HG02970 (cell line): Measurements from ENCODE around the gene TMC8.
"Not testable (repeated sequence)": the region's sequence is repeated elsewhere in the genome, so short reads cannot be mapped to it uniquely, and the experiment has no call there.

ENCODE experiments used
- ATAC-seq: cut with Tn5 transposase; IDR thresholded peaks from one replicate; pipeline ENCODE4 v1.9.1; 2021; ENCODE audit warnings: mild to moderate bottlenecking, moderate library complexity, moderate number of reproducible peaks; ENCODE audit not compliant: unreplicated experiment, low FRiP score

The TMC8 gene

DNA sequence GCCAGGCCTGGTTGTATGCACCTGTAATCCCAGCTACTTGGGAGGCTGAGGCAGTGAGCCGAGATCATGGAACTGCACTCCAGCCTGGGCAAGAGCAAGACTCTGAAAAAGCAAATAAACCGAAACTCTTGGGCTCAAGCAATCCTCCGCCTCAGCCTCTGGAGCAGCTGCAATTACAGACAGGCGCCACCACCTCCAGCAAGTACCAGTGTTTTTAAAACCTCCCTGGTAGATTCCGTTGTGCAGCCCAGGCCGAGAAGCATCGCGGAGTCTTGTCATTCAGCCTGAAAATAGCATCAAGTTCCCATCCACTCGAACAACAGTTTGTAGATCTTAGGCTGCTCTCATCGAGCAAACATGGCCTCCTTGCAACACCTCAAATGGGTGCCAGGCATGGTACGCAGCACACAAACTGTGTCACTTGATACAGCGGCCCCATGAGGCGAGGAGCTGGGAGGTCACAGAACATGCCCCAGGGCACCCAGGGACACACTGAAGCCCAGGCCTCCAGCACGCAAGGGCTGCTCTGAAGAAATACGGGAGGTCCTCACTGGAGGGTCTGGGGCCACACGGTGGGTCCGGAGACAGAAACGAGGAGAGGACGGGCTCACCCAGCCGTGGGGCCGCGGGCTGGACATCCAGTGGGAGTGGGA is 20.1 kb upstream of the TMC8 start:
- ATAC-seq, result no peak

DNA sequence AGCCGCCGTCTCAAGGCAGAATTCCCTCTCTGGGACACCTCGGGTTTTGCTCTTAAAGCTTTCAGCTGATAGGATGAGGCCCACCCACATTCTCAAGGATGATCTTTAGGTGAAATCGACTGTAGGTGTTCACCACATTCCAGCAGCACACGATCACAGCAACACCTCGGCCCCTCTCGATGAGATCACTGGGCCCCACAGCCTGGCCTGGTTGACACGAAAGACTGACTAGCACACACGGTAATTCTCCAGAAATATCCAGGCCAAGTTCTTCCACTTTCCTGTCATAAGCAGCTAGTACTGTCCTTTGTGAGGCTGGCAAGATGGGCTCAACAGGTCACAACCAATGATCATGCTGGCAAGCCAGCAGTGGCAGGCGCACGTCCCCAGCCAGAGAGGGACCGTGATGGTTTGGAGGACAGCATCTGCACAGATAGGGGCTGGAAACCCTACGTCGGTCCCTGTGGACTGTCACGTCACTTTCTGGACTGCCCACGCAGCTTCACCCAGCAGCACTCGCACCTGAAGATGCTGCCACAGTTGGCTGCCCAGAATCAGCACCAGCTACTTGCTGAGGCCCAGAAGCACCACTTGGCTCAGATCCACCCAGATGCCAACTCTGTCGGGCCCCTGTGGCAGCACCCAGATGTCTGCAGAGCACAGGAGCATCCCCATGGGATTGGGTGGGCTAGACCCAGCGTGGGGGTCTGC is 19.4 kb upstream of the TMC8 start:
- ATAC-seq, result no peak

DNA sequence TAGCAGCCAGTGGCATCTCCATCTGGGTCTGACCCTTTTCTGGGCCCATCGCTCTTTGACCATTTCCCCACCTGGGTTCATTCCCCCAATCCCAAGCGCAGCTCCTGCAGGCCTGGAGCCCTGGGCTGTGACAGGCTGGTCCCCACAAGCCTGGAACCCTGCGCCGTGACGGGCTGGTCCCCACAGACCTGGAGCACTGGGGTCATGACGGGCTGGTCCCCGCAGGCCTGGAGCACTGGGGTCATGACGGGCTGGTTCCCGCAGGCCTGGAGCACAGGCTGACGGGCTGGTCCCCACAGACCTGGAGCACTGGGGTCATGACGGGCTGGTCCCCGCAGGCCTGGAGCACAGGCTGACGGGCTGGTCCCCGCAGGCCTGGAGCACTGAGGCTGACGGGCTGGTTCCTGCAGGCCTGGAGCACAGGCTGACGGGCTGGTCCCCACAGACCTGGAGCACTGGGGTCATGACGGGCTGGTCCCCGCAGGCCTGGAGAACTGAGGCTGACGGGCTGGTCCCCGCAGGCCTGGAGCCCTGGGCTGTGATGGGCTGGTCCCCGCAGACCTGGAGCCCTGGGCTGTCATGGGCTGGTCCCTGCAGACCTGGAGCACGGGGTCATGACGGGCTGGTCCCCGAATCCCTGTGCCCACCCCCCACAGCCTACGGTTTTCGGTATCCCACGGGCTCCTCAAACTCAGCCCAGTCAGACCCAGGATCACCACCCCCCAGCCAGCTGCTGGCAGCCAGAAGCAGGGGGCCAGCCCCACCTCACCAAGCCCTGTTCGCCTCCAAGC is 18.6 kb upstream of the TMC8 start:
- ATAC-seq, result no peak

DNA sequence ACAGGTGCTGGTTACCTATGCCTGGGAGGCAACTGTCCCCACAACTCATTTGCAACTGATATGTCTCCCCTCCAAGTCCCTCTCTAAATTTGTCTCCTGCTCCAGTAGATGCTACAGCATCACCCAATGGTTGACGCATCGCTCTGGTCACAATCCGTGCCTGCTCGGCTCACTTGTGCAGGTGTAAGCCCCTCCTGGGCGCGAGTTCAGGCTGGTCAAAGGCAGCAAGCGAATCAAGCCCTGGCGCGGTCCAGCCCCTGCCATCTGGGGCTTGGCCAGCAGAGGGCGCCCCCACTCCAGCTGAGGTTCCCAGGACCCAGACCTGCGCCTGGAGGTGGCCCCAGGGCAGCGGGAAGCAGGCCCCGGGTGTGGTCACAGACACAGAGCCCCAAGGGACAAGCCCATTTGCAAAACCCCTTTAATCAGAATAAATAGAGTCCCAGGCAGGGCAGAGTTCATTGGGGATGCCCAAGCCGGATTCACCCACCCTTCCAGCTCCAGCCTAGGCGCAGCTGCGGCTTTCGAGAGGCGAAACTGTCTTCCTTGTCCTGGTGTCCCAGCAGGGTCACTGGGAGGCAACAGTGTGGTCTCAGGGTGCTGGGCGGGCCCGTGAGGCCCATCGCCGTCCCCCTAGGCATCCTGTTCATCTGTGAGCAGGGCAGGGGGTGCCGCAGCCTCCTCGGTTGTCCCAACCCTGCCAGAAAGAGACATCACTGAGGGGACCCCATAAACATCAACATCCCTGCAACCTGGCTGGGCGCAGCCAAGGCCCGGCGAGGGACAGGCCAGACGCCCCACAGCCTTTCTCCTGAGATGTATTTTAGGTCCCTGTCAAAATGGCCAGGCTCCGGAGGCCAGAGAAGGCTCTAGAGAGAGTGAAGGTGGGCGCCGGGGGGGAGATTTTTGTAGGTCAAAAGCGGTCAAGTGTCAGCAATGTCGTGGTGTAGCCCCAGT is 17.8 kb upstream of the TMC8 start:
- no peak for ATAC-seq

DNA sequence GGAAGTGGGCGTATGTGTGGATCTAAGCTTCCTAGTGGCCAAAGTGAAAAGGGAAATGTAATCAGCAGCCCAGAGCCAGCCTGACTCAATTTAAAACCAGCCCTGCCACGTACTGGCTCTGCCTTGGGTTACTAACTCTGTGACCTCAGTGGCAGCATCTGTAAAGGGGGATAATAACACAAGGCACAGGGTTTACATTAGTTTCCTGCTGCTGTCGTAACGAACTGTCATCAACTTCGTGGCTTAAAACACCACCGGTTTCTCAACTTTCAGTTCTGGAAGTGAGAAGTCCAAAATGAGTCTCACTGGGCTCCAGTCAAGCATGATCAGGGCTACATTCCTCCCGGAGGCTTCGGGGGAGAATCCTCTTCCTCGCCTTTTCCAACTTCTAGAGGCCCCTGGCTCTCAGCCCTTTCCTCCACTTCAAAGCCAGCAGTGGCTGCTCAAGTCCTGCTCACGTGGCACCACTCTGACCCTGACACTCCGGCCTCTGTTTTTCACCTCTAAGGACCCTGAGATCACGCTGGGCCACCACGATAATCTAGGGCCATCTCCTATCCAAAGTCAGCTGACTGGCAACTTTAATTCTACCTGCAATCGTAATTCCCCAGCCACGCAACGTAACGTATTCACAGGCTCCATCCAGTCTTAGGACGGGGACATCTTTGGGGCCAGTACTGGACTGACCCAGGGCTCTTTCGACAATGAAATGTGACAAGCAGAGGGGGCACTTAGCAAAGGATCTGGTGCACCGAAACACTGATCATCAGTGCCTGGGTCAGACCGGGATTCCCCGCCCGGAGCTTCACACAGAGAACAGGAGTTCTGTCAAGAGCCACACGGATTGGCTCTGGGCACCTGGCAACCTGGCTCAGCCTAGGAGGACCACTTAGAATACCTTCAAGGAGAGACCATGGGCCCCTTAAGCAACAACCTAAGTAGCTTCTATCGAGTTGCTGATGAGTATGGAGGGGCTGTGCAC is 16.5 kb upstream of the TMC8 start:
- no peak for ATAC-seq

DNA sequence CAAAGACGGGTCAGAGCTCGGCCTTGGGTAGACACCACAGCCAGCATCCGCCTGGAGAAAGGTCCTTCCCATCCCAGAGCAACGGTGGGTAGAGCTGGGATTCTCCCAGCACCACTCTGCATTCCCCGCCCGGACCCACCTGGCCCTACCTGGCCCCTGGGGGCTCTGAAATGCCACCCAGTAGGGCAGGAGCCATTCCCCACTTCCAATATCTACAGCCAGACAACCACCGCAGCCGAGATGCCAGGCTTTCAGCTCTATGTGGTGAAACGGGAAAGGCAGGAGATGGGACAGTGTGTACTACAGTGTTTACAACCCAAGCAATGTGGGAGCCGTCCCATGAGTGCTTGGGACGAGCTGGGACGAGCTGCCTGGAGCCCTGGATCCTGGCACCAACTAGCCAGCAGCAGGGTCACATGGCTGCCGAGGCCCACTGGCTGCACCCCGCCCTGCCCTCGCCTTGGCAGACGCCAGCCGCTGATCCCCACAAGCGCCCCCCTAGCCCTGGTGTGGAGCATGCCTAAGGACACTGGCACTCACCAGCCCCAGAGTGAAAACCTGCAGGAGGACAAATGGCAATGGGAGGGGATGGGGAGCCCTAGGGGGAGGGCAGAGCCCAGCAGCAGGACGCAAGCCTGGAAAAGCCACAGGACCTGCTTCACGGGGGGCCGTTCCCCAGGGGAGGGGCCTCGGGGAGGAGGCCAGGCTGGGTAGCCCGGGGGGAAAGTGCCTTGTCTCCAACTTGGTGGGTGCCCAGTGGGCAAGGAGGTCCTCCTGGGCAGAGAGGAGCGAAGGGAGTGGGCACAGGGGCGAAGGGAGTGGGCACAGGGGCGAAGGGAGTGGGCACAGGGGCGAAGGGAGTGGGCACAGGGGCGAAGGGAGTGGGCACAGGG is 15.5 kb upstream of the TMC8 start:
- ATAC-seq, result no peak

DNA sequence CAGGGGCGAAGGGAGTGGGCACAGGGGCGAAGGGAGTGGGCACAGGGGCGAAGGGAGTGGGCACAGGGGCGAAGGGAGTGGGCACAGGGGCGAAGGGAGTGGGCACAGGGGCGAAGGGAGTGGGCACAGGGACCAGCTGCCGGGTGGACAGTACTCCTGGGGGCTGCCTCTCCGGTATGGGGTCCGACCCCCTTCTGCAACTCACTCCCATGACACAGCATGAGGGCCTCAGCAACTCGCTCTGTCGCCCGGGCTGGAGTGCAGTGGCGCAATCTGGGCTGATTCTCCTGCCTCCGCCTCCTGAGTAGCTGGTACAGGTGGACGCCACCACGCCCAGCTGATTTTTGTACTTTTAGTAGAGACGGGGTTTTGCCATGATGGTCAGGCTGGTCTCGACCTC is 14.8 kb upstream of the TMC8 start:
- ATAC-seq, result not testable (repeated sequence)

DNA sequence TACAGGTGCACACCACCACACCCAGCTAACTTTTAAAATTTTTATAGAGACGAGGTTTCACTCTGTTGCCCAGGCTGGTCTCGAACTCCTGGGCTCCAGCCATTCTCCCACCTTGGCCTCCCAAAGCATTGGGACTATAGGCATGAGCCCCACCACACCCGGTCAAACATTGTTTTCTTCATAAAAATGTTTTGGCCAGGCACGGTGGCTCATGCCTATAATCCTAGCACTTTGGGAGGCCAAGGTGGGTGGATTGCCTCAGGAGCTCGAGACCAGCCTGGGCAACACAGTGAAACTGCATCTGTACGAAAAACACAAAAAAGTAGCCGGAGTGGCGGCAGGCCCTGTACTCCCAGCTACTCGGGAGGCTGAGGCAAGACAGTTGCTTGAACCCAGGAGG is 14.2 kb upstream of the TMC8 start:
- no peak for ATAC-seq

DNA sequence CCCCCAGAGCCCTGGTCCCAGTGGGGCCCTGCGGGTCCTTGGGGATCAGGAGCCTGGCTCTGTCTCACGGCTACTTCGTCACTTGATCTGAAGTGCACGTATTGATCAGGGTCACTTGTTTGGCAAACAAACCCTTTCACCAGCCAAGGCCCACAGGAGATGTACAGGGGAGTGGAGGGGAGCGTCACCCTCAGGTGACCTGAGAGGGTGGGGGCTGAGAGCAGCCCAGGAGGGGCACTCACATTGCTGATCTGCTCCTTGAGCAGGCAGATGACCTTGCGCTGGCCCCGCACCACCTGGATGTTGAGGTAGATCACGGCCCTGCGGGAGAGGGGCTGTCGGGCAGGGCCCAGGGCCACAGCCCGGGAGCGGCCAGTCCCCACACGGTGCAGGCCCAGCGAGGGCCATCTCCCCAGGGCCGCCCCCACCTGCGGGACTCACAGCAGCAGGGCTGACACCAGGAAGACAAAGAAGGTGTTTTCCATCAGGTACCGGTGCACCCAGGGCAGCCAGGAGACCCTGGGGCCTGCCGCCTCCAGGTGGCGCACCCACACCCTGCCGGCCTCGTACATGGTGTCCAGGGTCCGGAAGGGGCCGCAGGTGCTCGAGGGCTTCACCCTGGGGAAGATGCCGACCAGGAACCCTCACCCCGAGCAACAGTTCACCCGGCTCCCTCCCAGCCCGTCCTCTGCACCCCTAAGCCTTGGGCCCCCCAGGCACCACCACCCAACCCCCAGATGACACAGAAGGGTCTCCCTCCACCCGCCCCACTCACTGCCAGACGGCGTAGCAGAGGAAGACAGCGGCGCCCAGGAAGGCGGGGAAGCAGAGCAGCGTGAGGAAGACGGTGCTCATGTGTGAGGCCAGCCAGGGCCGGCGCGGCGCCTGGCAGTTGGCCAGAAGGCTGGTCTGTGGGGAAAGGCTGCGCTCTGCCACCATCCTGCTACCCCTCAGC is 13.3 kb upstream of the TMC8 start:
- no peak for ATAC-seq

DNA sequence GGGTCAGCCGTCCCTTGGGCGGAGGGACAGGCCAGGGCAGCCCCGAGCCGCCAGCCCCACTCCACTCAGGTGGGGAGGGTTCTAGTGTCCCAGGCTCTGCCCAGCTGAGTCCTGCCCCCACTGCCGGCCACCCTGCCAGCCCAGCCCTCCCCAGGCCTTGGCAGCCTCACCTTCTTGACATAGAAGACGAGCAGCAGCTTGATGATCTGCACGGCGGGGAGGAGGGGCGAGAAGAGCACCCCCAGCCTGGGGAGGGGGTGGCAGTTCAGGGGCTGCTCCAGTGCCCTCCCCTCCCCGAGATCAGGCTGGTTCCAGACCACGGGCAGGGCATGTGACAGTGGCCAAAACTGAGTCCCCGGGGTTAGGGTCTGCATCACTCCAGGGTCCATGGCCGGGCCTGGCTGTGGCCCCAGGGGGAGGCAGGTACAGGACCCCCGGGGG is 11.8 kb upstream of the TMC8 start:
- ATAC-seq, result no peak

DNA sequence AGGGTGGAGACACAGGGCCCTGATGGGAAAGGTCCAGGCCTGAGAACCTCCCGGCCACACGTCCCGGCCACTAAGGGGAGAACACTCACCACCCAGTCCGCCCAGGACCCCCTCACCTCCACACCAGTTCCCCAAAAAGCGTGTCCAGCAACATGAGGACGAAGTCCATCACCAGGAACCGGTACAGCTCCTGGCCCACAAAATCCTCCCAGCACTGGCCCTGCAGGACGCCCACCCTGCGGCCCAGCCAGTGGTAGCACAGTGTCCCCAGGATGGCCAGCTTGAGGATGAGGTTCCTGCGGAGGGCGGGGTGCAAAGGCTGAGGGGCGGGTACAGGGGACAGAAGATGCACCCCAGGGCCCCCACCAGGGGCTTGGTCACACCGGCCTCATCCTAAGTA is 10.0 kb upstream of the TMC8 start:
- no peak for ATAC-seq

DNA sequence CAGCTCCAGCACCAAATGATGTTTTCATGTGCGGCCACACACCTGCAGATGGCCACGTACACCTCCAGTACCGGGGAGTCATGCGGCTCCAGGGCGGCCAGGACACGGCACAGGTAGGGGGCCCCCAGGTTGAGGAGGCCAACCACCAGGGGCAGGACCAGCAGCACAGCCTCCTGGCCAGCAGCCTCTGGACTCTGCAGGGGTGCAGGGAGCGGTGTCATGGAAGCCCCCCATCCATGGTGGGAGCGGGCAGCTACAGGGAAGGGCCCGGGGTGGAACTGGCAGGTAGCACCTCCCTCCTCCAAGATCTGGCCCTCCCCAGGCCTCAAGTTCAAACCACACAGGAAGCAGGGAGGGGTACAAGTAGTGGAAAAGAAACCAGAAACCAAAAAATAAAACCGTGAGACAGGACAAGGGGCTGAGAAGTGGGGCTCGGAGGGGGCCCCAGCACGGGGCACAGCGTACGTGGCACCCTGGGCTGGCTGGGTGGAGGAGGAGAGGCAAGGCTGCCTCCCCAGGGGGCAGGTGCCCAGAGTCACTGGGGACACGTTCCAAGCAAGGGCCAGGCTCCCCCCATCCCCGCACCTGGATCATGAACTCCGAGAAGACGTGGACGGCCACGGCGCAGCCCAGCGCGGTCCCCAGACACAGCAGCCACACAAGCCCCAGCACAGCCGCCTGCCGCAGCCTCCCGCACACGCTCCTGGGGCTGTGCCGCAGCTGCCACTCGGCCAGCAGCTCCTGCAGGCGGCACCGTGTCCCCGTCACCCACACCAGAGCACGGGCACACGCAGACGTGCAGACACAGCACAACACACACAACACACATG is 9.4 kb upstream of the TMC8 start:
- ATAC-seq, result no peak

DNA sequence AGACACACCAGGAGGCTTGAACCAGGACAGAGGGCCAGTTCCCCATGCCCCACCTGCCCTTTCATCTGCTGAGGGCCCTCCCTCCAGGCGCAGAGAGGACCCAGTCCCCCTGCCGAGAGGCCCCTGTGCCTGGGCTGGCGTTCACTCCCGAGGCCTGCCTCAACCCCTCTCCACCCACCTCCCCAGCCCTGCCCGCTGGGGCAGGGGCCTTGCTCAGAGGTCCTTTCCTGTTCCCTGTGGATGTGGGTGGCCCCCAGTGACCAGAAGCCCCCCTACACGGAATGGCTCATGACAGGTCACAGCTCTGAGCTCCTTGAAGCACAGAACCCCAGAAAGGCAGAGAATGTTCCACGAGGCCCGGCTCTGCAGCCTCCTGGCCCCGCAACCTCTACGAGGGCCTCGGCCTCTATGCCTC is 8.8 kb upstream of the TMC8 start:
- ATAC-seq, result no peak

DNA sequence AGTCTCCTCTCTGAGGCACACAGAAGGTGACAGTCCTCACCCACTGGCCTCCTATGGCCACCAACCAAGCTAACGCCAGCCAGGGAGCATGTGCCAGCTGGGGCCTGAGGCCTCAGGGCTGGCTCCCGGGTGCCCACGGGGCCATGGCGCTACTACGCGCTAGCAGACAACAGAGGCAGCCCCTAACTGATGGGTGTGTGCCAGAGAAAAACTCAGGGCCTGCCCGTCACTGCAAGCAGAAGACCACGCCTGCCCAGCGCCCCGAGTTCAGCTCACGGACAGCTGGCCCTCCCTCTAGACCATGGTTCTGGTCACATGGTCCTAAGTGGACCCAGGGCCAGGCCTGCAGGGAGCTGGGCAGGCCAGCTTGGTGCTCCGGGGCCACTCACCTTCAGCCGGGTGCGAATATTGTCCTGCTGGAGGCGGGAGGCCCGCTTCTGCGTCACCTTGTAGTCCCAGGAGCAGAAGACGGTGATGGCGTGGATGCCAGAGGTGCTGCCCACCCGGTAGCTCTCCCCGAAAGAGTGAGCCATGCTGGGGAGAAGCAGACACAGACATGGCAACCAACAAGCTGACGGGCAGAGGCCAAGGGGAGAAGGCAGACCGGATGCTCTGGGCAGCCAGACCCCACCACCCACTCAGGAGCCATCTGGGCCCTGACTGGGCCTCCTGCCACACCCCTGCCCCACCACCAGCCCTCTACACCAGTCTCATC is 8.2 kb upstream of the TMC8 start:
- ATAC-seq, result no peak

DNA sequence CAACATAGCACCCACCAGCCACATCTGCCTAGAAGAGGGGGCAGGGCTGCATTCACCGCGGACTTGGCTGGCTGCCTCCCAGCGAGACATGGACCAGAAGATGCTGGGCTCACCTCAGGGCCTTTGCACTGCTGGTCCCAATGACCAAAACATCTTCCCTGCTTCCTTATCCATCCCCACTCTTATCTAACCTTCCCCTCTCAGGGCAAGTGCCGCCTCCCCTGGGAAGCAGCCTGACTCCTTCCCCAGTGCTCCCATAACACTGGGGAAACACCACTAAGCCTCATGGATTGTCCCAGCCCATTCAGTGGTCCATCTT is 7.7 kb upstream of the TMC8 start:
- ATAC-seq, result no peak
